Measurements from ENCODE around the gene TTYH2. TPM values are rescaled to one million over a fixed set of nuclear protein-coding genes. Genes with fewer than 3 reads are reported as not detected.

TTYH2 gene
- total RNA-seq, 2 donors from 2014 or later, result 1.4 to 3.0 TPM

- no peak for ATAC-seq
- DNase-seq, result no peak
- intact Hi-C loops (cut with DNase I, micrococcal nuclease), result no loop called here
Observed at GRCh38 chr17:74227271-74228080, 14.1 kb downstream of the TTYH2 start.

GRCh38 chr17:74228306-74228978 lies 15.1 kb downstream of the TTYH2 start:
- intact Hi-C loops (cut with DNase I, micrococcal nuclease), result no loop called here
- DNase-seq, result no peak
- ATAC-seq, result no peak

GRCh38 chr17:74230896-74231295 lies 17.5 kb downstream of the TTYH2 start:
- intact Hi-C loops (cut with DNase I, micrococcal nuclease), result no loop called here
- ATAC-seq, result no peak

GRCh38 chr17:74231928-74232907 lies 18.8 kb downstream of the TTYH2 start:
- ATAC-seq, result no peak
- no peak for DNase-seq
- intact Hi-C loops (cut with DNase I, micrococcal nuclease), result no loop called here

More at GRCh38 chr17:74230896-74231295, 17.5 kb downstream of the TTYH2 start:
- no peak for DNase-seq

GRCh38 chr17:74233937-74234336 lies 20.6 kb downstream of the TTYH2 start:
- intact Hi-C loops (cut with DNase I, micrococcal nuclease), result no loop called here
- DNase-seq (no peak), ATAC-seq (no peak)

GRCh38 chr17:74234486-74234885 lies 21.1 kb downstream of the TTYH2 start:
- DNase-seq (no peak), ATAC-seq (no peak)
- intact Hi-C loops (cut with DNase I, micrococcal nuclease), result no loop called here

GRCh38 chr17:74235040-74235581 lies 21.7 kb downstream of the TTYH2 start:
- intact Hi-C loops (cut with DNase I, micrococcal nuclease), result no loop called here
- DNase-seq (no peak), ATAC-seq (no peak)

GRCh38 chr17:74235911-74236371 lies 22.6 kb downstream of the TTYH2 start:
- intact Hi-C loops (cut with DNase I, micrococcal nuclease), result no loop called here
- ATAC-seq, result no peak
- DNase-seq, result no peak

- intact Hi-C loops (cut with DNase I, micrococcal nuclease), result no loop called here
- ATAC-seq, result no peak
Observed at GRCh38 chr17:74237321-74237720, 23.9 kb downstream of the TTYH2 start.

GRCh38 chr17:74239172-74239571 lies 25.8 kb downstream of the TTYH2 start:
- intact Hi-C loops (cut with DNase I, micrococcal nuclease), result no loop called here
- DNase-seq (peak; percentile 22 to 53), ATAC-seq (no peak)

More at GRCh38 chr17:74237321-74237720, 23.9 kb downstream of the TTYH2 start:
- DNase-seq, result no peak

- intact Hi-C loops (cut with DNase I, micrococcal nuclease), result no loop called here
- no peak for DNase-seq
- no peak for ATAC-seq
Observed at GRCh38 chr17:74240618-74241205, 27.3 kb downstream of the TTYH2 start.

GRCh38 chr17:74241431-74241830 lies 28.1 kb downstream of the TTYH2 start:
- no peak for ATAC-seq
- DNase-seq, result no peak
- intact Hi-C loops (cut with DNase I, micrococcal nuclease), result no loop called here

- ATAC-seq, result no peak
- intact Hi-C loops (cut with DNase I, micrococcal nuclease), result no loop called here
Observed at GRCh38 chr17:74241847-74242246, 28.5 kb downstream of the TTYH2 start.

GRCh38 chr17:74243013-74243755 lies 29.8 kb downstream of the TTYH2 start:
- DNase-seq (no peak), ATAC-seq (no peak)
- intact Hi-C loops (cut with DNase I, micrococcal nuclease), result no loop called here

More at GRCh38 chr17:74241847-74242246, 28.5 kb downstream of the TTYH2 start:
- no peak for DNase-seq

- DNase-seq, result no peak
- intact Hi-C loops (cut with DNase I, micrococcal nuclease), result no loop called here
- ATAC-seq, result no peak
Observed at GRCh38 chr17:74244128-74244527, 30.8 kb downstream of the TTYH2 start.

GRCh38 chr17:74244548-74244947 lies 31.2 kb downstream of the TTYH2 start:
- ATAC-seq (no peak), DNase-seq (no peak)
- intact Hi-C loops (cut with DNase I, micrococcal nuclease), result no loop called here

GRCh38 chr17:74245145-74245831 lies 31.9 kb downstream of the TTYH2 start:
- intact Hi-C loops (cut with DNase I, micrococcal nuclease), result no loop called here
- no peak for DNase-seq
- ATAC-seq, result no peak
